Ascending aorta (tissue), 2 donors: Measurements from ENCODE around the gene KCNK18. TPM values are rescaled to one million over a fixed set of nuclear protein-coding genes. Genes with fewer than 3 reads are reported as not detected.
A peak's percentile ranks its signal among the peaks of the same experiment; 100 is the strongest.

Experiments used
- DNase-seq, 2 donors: peaks; one replicate each; pipeline ENCODE4 v3.0.0-alpha.2; 2019; ENCODE audit warnings: low spot score in 2 of 2
- H3K27ac ChIP-seq, 2 donors: fragments of 200-600 bp; sonication (generic); one replicate each; pipeline ENCODE4 v1.5.1; 2016 to 2017; ENCODE audit warnings: mild to moderate bottlenecking in 1 of 2
- H3K27me3 ChIP-seq: fragments of 200-600 bp; sonication (generic); one replicate; pipeline ENCODE4 v1.5.1; 2017
- H3K36me3 ChIP-seq, 2 donors: fragments of 200-600 bp; sonication (generic); one replicate each; pipeline ENCODE4 v1.5.1; 2016
- H3K4me1 ChIP-seq, 2 donors: fragments of 200-600 bp; sonication (generic); one replicate each; pipeline ENCODE4 v1.5.1; 2016 to 2017; ENCODE audit warnings: mild to moderate bottlenecking in 1 of 2
- H3K4me3 ChIP-seq, 2 donors: fragments of 200-600 bp; sonication (generic); one replicate each; pipeline ENCODE4 v1.5.1; 2016 to 2017; ENCODE audit warnings: mild to moderate bottlenecking in 1 of 2
- H3K9me3 ChIP-seq, 2 donors: fragments of 200-600 bp; sonication (generic); one replicate each; pipeline ENCODE4 v1.5.1; 2016
- intact Hi-C: fragments of 100-400 bp; cut with DNase I; formaldehyde crosslinking; loops from one replicate; pipeline ENCODE4 v1.15.1; 2023
- total RNA-seq: library from RNA; depleted of rRNA; stranded (reverse); fragments of >200 nt; gene quantifications from one replicate; pipeline ENCODE4 v1.1.0, GENCODE V29; 2016
- TF ChIP-seq, protein P1 (sequence below), 3 experiments: fragments of 200-600 bp in 2 of 3; fragments of 450-650 bp in 1 of 3; sonication (generic) in 2 of 3; IDR thresholded peaks; one replicate each; pipeline ENCODE4 v1.5.1; 2016 to 2019; ENCODE audit warnings: antibody characterized with exemption in 3 of 3, mild to moderate bottlenecking in 1 of 3, moderate library complexity in 1 of 3

The KCNK18 gene
- total RNA-seq, 1 donor from 2014 or later = not detected

DNA sequence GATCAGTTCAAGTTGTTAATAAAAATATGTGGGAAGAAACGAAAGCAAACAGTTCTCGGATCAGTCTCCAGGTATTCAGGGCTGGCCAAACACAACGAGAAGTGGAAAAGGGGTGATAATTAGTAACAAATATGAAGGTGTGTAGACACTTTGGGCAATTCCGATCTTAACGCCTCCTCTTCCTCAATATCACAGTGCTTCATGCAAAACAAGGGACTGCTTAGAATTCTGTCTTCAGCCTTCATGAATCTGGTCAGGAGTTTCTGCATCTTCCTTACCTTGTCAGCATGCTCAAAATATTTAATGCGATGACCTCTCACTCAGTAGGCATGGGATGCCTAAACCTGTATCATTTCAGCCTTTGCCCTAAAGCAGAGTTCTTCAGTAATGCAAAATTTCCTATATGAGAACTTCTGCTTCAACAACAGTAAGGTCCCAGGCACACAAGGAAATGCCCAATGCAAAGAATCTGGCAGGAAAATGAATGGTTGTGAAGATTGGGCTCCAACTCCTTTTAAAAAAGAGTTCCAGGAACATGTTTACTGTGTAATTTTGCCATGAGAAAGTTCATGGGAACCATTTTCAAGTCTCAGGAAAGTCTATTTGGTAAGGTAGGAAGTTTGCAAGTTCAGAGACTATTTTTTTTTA, 35.8 kb upstream of the KCNK18 start:
- intact Hi-C loops = no loop called here
- DNase-seq = no peak
- TF ChIP-seq, protein P1, sequence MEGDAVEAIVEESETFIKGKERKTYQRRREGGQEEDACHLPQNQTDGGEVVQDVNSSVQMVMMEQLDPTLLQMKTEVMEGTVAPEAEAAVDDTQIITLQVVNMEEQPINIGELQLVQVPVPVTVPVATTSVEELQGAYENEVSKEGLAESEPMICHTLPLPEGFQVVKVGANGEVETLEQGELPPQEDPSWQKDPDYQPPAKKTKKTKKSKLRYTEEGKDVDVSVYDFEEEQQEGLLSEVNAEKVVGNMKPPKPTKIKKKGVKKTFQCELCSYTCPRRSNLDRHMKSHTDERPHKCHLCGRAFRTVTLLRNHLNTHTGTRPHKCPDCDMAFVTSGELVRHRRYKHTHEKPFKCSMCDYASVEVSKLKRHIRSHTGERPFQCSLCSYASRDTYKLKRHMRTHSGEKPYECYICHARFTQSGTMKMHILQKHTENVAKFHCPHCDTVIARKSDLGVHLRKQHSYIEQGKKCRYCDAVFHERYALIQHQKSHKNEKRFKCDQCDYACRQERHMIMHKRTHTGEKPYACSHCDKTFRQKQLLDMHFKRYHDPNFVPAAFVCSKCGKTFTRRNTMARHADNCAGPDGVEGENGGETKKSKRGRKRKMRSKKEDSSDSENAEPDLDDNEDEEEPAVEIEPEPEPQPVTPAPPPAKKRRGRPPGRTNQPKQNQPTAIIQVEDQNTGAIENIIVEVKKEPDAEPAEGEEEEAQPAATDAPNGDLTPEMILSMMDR (IDR thresholded peaks at IDR 0.05) = no peak
- no peak overlapping the region for H3K27ac ChIP-seq
- peaks cover 37% of the 10 kb centered on the region for H3K27me3 ChIP-seq
- H3K9me3 ChIP-seq = no peaks in the 10 kb centered on the region
- H3K4me1 ChIP-seq = peaks cover 5 to 24% of the 10 kb centered on the region in 2 donors
- no peaks in the 10 kb centered on the region for H3K36me3 ChIP-seq
- no peak overlapping the region for H3K4me3 ChIP-seq

DNA sequence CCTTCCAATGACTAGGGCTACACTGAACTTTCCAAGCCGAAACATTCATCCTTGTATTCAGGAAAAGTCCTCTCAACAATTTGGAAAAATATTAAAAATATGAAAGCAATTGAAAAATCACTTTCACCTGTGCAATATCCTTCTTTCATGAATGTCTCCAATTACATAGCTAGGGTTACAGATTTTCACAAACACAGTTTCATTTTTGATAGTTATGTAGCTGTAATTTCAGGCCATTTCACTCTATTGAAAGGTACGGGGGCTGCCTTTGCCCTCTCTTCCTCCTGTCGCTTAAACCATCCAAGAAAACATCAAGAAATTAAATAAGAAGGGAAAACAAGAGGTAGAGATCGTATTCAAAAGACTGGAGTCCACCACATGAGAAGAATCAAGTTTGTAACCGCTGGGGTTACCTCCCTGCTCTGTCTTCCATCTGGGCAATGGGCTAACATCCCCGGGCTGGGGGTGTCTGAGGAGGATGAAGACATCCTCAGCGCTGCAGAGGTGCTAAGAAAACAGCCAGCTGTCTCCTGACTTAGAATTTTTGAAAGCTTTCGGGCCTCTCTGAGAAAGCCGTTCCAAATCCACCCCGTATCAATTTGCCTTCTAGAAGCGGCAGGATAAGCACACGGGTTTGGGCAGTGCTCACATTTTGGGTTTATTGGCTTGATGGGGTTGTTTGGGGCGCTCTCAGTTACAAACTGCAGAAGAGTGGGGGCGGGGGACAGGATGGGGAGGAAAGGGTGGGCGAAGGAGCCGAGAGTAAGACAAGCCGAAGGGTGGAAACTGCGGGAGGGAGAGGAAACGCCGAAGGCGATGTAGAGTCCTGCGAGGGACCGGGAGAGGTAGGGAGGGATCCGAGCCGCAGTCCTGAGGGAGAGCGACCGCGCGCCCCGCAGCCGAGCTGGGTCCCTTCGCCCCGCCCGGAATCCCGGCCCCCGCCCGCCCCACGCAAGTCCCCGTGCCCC, 34.9 kb upstream of the KCNK18 start:
- intact Hi-C loops = no loop called here

DNA sequence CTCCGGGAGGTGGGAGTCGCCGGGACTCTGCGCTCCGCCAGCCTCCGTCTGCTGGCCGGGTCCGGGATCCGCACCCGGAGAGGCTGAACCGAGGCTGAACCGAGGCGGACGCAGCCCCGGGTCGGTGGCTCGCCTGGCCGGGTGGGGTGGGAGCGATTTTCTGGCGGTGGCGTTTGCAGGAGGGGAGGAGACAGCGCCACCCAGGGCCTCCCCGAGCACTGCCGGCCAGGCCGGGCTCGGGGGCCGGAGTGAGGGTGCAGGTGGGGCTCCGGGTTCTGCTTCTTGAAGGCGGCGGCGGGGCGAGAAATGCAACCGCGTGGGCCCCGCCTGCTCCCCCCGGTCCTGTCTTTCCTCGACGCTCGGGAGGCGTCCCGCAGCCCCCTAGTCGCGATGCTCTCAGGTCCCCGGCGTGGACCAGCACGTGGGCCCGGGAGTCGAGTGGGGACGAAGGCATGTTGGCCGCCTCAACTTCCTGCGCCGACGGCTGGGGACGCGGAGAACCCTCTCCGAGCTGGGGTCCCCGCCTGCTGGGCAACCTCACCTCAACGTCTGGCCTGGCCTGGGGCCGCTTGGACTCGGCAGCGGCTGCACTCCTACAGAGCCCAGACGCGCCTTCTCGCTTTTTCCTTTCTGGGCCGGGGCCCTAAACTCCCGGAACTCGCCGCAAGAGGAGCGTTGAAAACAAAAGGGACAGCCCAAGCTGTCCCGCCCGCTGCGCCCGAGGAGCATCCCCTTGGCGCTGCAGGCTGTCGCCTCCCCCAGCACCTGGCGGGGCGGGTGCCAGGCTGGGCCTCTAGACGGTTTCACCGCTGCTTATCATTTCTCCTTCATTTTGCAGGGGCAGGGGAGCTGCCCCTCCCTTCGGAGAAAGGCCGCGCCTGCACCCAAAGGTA, 34.0 kb upstream of the KCNK18 start:
- peak overlapping the region; percentile 43 to 44 for H3K4me3 ChIP-seq
- peaks cover 5 to 27% of the 10 kb centered on the region in 2 donors for H3K4me1 ChIP-seq
- H3K27ac ChIP-seq = no peak overlapping the region
- TF ChIP-seq, protein P1 (IDR thresholded peaks at IDR 0.05) = peak in 1 of 3 experiments; percentile 6
- DNase-seq = no peak
- no peaks in the 10 kb centered on the region for H3K36me3 ChIP-seq
- intact Hi-C loops = no loop called here
- peaks cover 40% of the 10 kb centered on the region for H3K27me3 ChIP-seq
- H3K9me3 ChIP-seq = no peaks in the 10 kb centered on the region

More for the DNA sequence above, 34.9 kb upstream of the KCNK18 start:
- TF ChIP-seq, protein P1 (IDR thresholded peaks at IDR 0.05) = no peak
- no peak for DNase-seq
- no peak overlapping the region for H3K27ac ChIP-seq
- no peaks in the 10 kb centered on the region for H3K9me3 ChIP-seq
- H3K27me3 ChIP-seq = peaks cover 39% of the 10 kb centered on the region
- no peaks in the 10 kb centered on the region for H3K36me3 ChIP-seq
- peaks cover 5 to 24% of the 10 kb centered on the region in 2 donors for H3K4me1 ChIP-seq
- H3K4me3 ChIP-seq = peak overlapping the region; percentile 43 to 44

DNA sequence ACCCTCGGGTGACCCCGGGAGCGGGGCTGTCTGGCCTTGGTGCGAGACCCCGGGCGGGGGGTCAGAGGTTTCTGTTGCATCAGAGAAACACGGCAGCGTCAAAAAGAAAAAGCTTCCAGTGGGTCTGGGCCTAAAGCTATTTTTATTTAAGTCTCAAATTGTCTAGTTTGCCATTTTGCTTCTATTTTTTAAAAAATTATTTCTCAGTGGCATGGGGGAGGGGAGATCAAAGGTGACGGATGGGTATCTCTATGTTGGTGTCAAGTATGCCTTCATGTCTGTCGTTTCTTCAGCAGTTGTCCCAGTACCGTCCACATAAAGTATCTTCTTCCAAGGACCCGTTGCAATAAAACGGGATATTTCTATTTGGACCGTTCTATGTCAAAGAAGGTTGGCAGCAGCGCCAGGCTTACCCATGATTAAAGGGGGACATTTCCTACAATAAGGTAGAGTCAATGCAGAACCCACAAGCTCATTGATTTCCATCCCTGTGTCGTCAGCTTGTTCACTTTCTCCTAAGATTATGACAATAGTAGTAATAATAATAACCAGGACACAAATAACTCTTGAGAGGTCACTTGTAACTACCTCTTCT, 33.2 kb upstream of the KCNK18 start:
- intact Hi-C loops = no loop called here
- Histone ChIP-seq H3K27ac (no peak overlapping the region), H3K27me3 (peaks cover 44% of the 10 kb centered on the region), H3K9me3 (no peaks in the 10 kb centered on the region), H3K36me3 (no peaks in the 10 kb centered on the region), H3K4me1 (peaks cover 5 to 28% of the 10 kb centered on the region in 2 donors), H3K4me3 (no peak overlapping the region)
- no peak for DNase-seq
- TF ChIP-seq, protein P1 (IDR thresholded peaks at IDR 0.05) = no peak
